MCF 10A (cell line): ENCODE results near the gene P2RY4. TPM values are rescaled to one million over a fixed set of nuclear protein-coding genes. Genes with fewer than 3 reads are reported as not detected.

Experiments
- BruUV-seq: library from RNA; stranded (reverse); fragments of 400-500 nt; replicated peaks from 2 replicates; lab custom pipeline; 2021; lab: Mats Ljungman, UMichigan
- CTCF ChIA-PET: fragments of 300-600 bp; sonication (Branson Sonifier 250); formaldehyde crosslinking; extraction: SDS; loops from one replicate; lab custom pipeline; 2021; ENCODE audit warnings: antibody characterized with exemption, inconsistent platforms; lab: Yijun Ruan, JAX
- POLR2A ChIA-PET: fragments of 300-600, 350-650 bp; sonication (Branson Sonifier 250); formaldehyde crosslinking; extraction: SDS; loops from one replicate; lab custom pipeline; 2020; ENCODE audit warnings: antibody characterized with exemption, inconsistent platforms; lab: Yijun Ruan, JAX
- DNase-seq: peaks from one replicate; pipeline ENCODE4 v3.0.0-alpha.2; 2018; ENCODE audit not compliant: unreplicated experiment
- H3K27ac Mint-ChIP-seq: one replicate; pipeline ENCODE4 v1.8.0; 2022; ENCODE audit warnings: mild to moderate bottlenecking, low read depth, mixed read lengths; ENCODE audit not compliant: unreplicated experiment
- H3K27me3 Mint-ChIP-seq: one replicate; pipeline ENCODE4 v1.8.0; 2022; ENCODE audit warnings: mixed read lengths; ENCODE audit not compliant: insufficient read depth, unreplicated experiment
- H3K36me3 Mint-ChIP-seq: one replicate; pipeline ENCODE4 v1.8.0; 2022; ENCODE audit warnings: mild to moderate bottlenecking, moderate library complexity, mixed read lengths; ENCODE audit not compliant: insufficient read depth, unreplicated experiment
- H3K4me1 Mint-ChIP-seq: one replicate; pipeline ENCODE4 v1.8.0; 2022; ENCODE audit warnings: mixed read lengths; ENCODE audit not compliant: insufficient read depth, unreplicated experiment
- H3K4me3 Mint-ChIP-seq: one replicate; pipeline ENCODE4 v1.8.0; 2022; ENCODE audit warnings: mild to moderate bottlenecking, moderate library complexity, mixed read lengths; ENCODE audit not compliant: unreplicated experiment
- H3K9me3 Mint-ChIP-seq: one replicate; pipeline ENCODE4 v1.8.0; 2022; ENCODE audit warnings: mixed read lengths; ENCODE audit not compliant: unreplicated experiment
- intact Hi-C: fragments of 100-400 bp; cut with micrococcal nuclease; formaldehyde crosslinking; loops from 2 replicates; pipeline ENCODE4 v1.14.1; 2022
- total RNA-seq: library from RNA; stranded (reverse); gene quantifications from 2 replicates; pipeline ENCODE4 v1.2.3, GENCODE V29; 2022
- TF ChIP-seq, protein P1 (sequence below): fragments of 200-600 bp; IDR thresholded peaks from one replicate; pipeline ENCODE4 v1.8.0; 2022; ENCODE audit warnings: antibody characterized with exemption, mild to moderate bottlenecking; ENCODE audit not compliant: unreplicated experiment

Gene P2RY4
- total RNA-seq, 1 experiment from 2014 or later, result not detected

DNA sequence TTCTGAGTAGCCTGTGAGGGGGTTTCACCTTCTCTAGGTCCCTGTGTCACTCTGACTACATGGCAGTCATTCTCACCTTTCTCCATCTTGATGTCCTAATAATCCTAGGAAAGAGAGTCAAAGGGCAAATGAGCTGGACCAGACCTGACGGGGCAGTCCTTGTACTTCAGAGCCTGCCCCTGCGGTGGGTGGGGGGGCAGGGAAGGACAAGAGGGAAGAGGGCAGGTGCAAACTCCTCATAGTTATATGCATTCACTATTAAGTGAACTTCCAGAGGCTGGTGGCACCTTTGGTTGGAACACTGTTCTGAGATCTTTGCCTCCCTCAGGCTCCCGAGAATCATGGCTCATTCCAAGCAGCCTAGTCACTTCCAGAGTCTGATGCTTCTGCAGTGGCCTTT, 25.6 kb downstream of the P2RY4 start, which contains the start of gene AWAT1:
Gene AWAT1 (plus strand): TSS at position 301 of the 400 bp plus-strand sequence. CDS start 41 bp downstream, at position 342.
- Mint-ChIP-seq H3K4me3 (no peak within 1 kb of the TSS), H3K27ac (no peak within 1 kb of the TSS), H3K9me3 (peaks cover 8% of the 10 kb centered on the region), H3K27me3 (peaks cover 56% of the 10 kb centered on the region), H3K36me3 (no peaks in the 10 kb centered on the region), H3K4me1 (no peaks in the 10 kb centered on the region)
- TF ChIP-seq, protein P1, sequence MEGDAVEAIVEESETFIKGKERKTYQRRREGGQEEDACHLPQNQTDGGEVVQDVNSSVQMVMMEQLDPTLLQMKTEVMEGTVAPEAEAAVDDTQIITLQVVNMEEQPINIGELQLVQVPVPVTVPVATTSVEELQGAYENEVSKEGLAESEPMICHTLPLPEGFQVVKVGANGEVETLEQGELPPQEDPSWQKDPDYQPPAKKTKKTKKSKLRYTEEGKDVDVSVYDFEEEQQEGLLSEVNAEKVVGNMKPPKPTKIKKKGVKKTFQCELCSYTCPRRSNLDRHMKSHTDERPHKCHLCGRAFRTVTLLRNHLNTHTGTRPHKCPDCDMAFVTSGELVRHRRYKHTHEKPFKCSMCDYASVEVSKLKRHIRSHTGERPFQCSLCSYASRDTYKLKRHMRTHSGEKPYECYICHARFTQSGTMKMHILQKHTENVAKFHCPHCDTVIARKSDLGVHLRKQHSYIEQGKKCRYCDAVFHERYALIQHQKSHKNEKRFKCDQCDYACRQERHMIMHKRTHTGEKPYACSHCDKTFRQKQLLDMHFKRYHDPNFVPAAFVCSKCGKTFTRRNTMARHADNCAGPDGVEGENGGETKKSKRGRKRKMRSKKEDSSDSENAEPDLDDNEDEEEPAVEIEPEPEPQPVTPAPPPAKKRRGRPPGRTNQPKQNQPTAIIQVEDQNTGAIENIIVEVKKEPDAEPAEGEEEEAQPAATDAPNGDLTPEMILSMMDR, result no peak
- ChIA-PET POLR2A (no interaction called here), CTCF (no interaction called here)
- no TSS peak for BruUV-seq
- DNase-seq, result no peak
- intact Hi-C loops, result no loop called here

DNA sequence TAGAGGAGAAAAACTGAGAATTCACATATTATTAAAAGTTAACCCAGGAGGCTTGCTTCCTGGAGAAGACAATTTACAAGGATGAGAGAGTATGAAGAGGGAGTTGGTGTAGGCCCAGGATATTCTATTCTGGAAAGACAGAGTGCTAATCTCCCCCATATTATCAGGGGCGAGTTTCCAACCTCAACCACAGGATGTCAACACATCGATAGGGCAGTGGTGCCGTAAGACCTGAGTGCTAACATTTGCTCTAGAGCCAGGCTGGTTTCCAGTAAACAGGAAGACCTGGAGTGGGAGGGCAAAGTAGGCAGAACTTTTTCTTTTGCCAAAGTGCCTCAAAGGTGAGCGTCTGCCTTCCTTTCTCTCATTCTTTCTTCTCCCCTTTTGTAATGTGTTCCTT, 28.3 kb downstream of the P2RY4 start:
- H3K9me3 Mint-ChIP-seq, result peaks cover 8% of the 10 kb centered on the region
- no peaks in the 10 kb centered on the region for H3K36me3 Mint-ChIP-seq
- BruUV-seq, result no TSS peak
- no peak for DNase-seq
- H3K4me1 Mint-ChIP-seq, result no peaks in the 10 kb centered on the region
- ChIA-PET POLR2A (no interaction called here), CTCF (no interaction called here)
- intact Hi-C loops, result no loop called here
- no peak overlapping the region for H3K27ac Mint-ChIP-seq
- H3K27me3 Mint-ChIP-seq, result peaks cover 64% of the 10 kb centered on the region
- TF ChIP-seq, protein P1, result no peak
- H3K4me3 Mint-ChIP-seq, result no peak overlapping the region

DNA sequence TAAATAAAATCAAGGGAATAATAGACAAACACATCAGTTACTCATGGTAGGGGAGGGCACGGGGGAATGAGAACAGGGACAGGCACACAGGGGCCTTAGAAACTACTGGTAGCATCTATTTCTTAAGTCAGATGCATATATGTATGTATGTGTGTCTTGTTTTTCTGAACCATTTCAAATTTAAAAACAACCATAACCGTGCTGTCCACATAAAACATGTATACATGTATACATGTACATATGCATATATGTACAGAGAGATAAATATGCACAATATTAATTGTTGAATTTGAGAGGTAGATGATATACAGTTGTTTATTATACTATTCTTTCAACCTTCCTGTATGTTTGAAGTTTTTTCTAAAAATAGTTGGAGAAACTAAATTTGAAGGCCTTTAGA, 33.3 kb downstream of the P2RY4 start:
- Mint-ChIP-seq H3K27me3 (peaks cover 29% of the 10 kb centered on the region), H3K27ac (no peak overlapping the region), H3K36me3 (no peaks in the 10 kb centered on the region), H3K9me3 (no peaks in the 10 kb centered on the region), H3K4me1 (no peaks in the 10 kb centered on the region), H3K4me3 (no peak overlapping the region)
- no TSS peak for BruUV-seq
- intact Hi-C loops, result no loop called here
- POLR2A ChIA-PET, result no interaction called here
- TF ChIP-seq, protein P1, result no peak
- CTCF ChIA-PET, result no interaction called here
- no peak for DNase-seq

DNA sequence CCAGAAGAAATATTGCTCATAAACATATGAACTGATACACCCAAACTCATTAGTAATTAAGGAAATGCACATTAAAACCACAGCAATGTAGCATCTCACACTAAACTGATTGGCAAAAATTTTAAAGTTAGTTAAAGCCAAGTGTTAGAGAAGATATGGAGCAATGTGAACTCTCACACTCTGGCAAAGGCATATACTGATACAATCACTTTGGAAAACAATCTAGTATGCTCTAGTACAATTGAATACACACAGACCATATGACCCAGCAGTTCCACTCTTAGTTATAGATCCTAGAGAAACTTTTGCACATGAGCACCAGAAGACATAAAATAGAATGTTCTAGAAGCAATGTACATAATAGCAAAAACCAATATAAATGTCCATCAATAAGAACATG, 34.0 kb downstream of the P2RY4 start:
- no peak overlapping the region for H3K27ac Mint-ChIP-seq
- ChIA-PET CTCF (no interaction called here), POLR2A (no interaction called here)
- H3K27me3 Mint-ChIP-seq, result peaks cover 31% of the 10 kb centered on the region
- BruUV-seq, result no TSS peak
- H3K4me1 Mint-ChIP-seq, result no peaks in the 10 kb centered on the region
- TF ChIP-seq, protein P1, result no peak
- H3K9me3 Mint-ChIP-seq, result no peaks in the 10 kb centered on the region
- intact Hi-C loops, result no loop called here
- DNase-seq, result no peak
- H3K36me3 Mint-ChIP-seq, result no peaks in the 10 kb centered on the region
- H3K4me3 Mint-ChIP-seq, result no peak overlapping the region
